WTC11 (cell line): ENCODE measurements around the gene RGS14. TPM values are rescaled to one million over a fixed set of nuclear protein-coding genes. Genes with fewer than 3 reads are reported as not detected.

Experiments used
- ATAC-seq: fragments of 200-7000 bp; cut with Tn5 transposase; 2 replicates; pipeline ENCODE4 v1.10.0; 2021; ENCODE audit warnings: mild to moderate bottlenecking, moderate library complexity
- CTCF ChIA-PET: fragments of 300-600 bp; sonication (Branson Sonifier 250); formaldehyde crosslinking; loops from one replicate; lab custom pipeline; 2021; ENCODE audit warnings: antibody characterized with exemption; lab: Charles Lee
- POLR2A ChIA-PET: fragments of 350-600 bp; sonication (Branson Sonifier 250); formaldehyde crosslinking; loops from one replicate; lab custom pipeline; 2021; ENCODE audit warnings: antibody characterized with exemption; lab: Charles Lee
- DNase-seq: peaks from one replicate; pipeline ENCODE4 v3.0.0; 2021; ENCODE audit warnings: low spot score
- H3K27ac Mint-ChIP-seq: 2 replicates; pipeline ENCODE4 v1.8.0; 2021; ENCODE audit warnings: mixed read lengths
- H3K27me3 Mint-ChIP-seq: 2 replicates; pipeline ENCODE4 v1.8.0; 2021; ENCODE audit warnings: low read depth, mild to moderate bottlenecking, moderate library complexity, mixed read lengths
- H3K36me3 Mint-ChIP-seq: 2 replicates; pipeline ENCODE4 v1.8.0; 2021; ENCODE audit warnings: mixed read lengths
- H3K4me1 Mint-ChIP-seq: 2 replicates; pipeline ENCODE4 v1.8.0; 2022; ENCODE audit warnings: mixed read lengths
- H3K4me3 Mint-ChIP-seq: 2 replicates; pipeline ENCODE4 v1.8.0; 2021; ENCODE audit warnings: mild to moderate bottlenecking, moderate library complexity, mixed read lengths
- H3K9me3 Mint-ChIP-seq: 2 replicates; pipeline ENCODE4 v1.8.0; 2021; ENCODE audit warnings: mixed read lengths
- JAZF1 ChIP-seq: fragments of 250-450 bp; sonication (Bioruptor Pico); IDR thresholded peaks from 2 replicates; pipeline ENCODE4 v1.9.0; 2021; ENCODE audit warnings: moderate library complexity, mild to moderate bottlenecking, inconsistent platforms
- MAX ChIP-seq: sonication (generic); formaldehyde crosslinking; IDR thresholded peaks from 2 replicates; pipeline ENCODE4 v1.8.0; 2022; ENCODE audit warnings: mild to moderate bottlenecking, missing genetic modification reagents
- NFYB ChIP-seq: sonication (generic); formaldehyde crosslinking; conservative IDR thresholded peaks from 2 replicates; pipeline ENCODE4 v1.8.0; 2022; ENCODE audit warnings: low read depth, missing genetic modification reagents
- NR1H2 ChIP-seq: sonication (generic); formaldehyde crosslinking; IDR thresholded peaks from 2 replicates; pipeline ENCODE4 v1.9.0; 2021; ENCODE audit warnings: mild to moderate bottlenecking, moderate library complexity, missing genetic modification reagents
- NR2C2 ChIP-seq: sonication (generic); formaldehyde crosslinking; IDR thresholded peaks from 2 replicates; pipeline ENCODE4 v1.8.0; 2022; ENCODE audit warnings: mild to moderate bottlenecking, missing genetic modification reagents
- RELA ChIP-seq: sonication (generic); formaldehyde crosslinking; IDR thresholded peaks from 2 replicates; pipeline ENCODE4 v1.8.1; 2022; ENCODE audit warnings: missing genetic modification reagents, mild to moderate bottlenecking, borderline replicate concordance
- SMAD4 ChIP-seq: sonication (generic); formaldehyde crosslinking; IDR thresholded peaks from 2 replicates; pipeline ENCODE4 v1.8.0; 2022; ENCODE audit warnings: mild to moderate bottlenecking, missing genetic modification reagents
- TEAD4 ChIP-seq: sonication (generic); formaldehyde crosslinking; IDR thresholded peaks from 2 replicates; pipeline ENCODE4 v1.8.0; 2022; ENCODE audit warnings: mild to moderate bottlenecking, missing genetic modification reagents
- ZNF396 ChIP-seq: fragments of 250-450 bp; sonication (Bioruptor Pico); IDR thresholded peaks from 2 replicates; pipeline ENCODE4 v1.8.0; 2021; ENCODE audit warnings: mild to moderate bottlenecking, moderate library complexity, borderline replicate concordance
- ZNF512 ChIP-seq: sonication (generic); formaldehyde crosslinking; IDR thresholded peaks from 2 replicates; pipeline ENCODE4 v1.8.1; 2022; ENCODE audit warnings: missing genetic modification reagents, borderline replicate concordance
- total RNA-seq: library from RNA; stranded (reverse); gene quantifications from 3 replicates; pipeline ENCODE4 v1.2.3, GENCODE V29; 2021
- TF ChIP-seq, protein P1 (sequence below): fragments of 250-450 bp; sonication (Bioruptor Pico); IDR thresholded peaks from 2 replicates; pipeline ENCODE4 v1.9.0; 2021; ENCODE audit warnings: mild to moderate bottlenecking
- TF ChIP-seq, protein P2 (sequence below): sonication (generic); formaldehyde crosslinking; IDR thresholded peaks from 2 replicates; pipeline ENCODE4 v1.8.0; 2023; ENCODE audit warnings: missing genetic modification reagents
- TF ChIP-seq, protein P3 (sequence below): sonication (generic); formaldehyde crosslinking; conservative IDR thresholded peaks from 2 replicates; pipeline ENCODE4 v1.8.1; 2022; ENCODE audit warnings: mild to moderate bottlenecking, missing genetic modification reagents
- TF ChIP-seq, protein P4 (sequence below): sonication (generic); formaldehyde crosslinking; IDR thresholded peaks from 2 replicates; pipeline ENCODE4 v1.8.0; 2023; ENCODE audit warnings: missing genetic modification reagents, mild to moderate bottlenecking, borderline replicate concordance
- TF ChIP-seq, protein P5 (sequence below): sonication (generic); formaldehyde crosslinking; IDR thresholded peaks from 2 replicates; pipeline ENCODE4 v1.8.1; 2023; ENCODE audit warnings: mild to moderate bottlenecking, moderate library complexity, missing genetic modification reagents
- TF ChIP-seq, protein P6 (sequence below): sonication (generic); formaldehyde crosslinking; IDR thresholded peaks from 2 replicates; pipeline ENCODE4 v1.8.0; 2022; ENCODE audit warnings: mild to moderate bottlenecking, missing genetic modification reagents
- TF ChIP-seq, protein P7 (sequence below): sonication (generic); formaldehyde crosslinking; IDR thresholded peaks from 2 replicates; pipeline ENCODE4 v1.8.1; 2022; ENCODE audit warnings: low read depth, missing genetic modification reagents, borderline replicate concordance

The RGS14 gene
- total RNA-seq, 1 experiment from 2014 or later = 74.6 TPM

DNA sequence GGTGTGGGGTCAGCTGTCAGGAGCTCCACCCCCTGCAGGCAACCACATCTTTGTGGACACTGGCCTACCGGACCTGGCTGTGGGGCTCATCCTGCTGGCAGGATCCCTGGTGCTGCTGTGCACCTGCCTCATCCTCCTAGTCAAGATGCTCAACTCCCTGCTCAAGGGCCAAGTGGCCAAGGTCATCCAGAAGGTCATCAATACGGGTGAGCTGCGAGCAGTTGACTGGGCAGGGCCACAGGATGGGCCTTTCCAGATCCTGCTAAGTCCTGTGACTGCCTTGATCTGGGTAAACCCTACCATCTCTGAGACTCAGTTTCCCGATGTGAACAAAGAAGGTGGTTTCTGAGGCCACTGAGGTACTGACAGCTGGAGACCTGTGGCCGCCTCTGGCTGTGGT is 36.3 kb downstream of the RGS14 start:
- peaks cover 20% of the 10 kb centered on the region for H3K27me3 Mint-ChIP-seq
- peaks cover 36% of the 10 kb centered on the region for H3K4me1 Mint-ChIP-seq
- no peaks in the 10 kb centered on the region for H3K36me3 Mint-ChIP-seq
- CTCF ChIA-PET = interaction anchor here (0.6 to 9.6 kb wide), 7 partner anchors 9 to 167 kb away, joined by 3 to 216 read pairs (median 5); partner anchors contain the start of gene PFN3
- H3K27ac Mint-ChIP-seq = no peak overlapping the region
- no peak for ATAC-seq
- no peak overlapping the region for H3K4me3 Mint-ChIP-seq
- TF ChIP-seq NR1H2 (CRISPR knock-in tag) = no peak
- no peak for TF ChIP-seq MAX
- TF ChIP-seq ZNF512 (CRISPR knock-in tag) = no peak
- TF ChIP-seq, protein P1, sequence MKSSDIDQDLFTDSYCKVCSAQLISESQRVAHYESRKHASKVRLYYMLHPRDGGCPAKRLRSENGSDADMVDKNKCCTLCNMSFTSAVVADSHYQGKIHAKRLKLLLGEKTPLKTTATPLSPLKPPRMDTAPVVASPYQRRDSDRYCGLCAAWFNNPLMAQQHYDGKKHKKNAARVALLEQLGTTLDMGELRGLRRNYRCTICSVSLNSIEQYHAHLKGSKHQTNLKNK (CRISPR knock-in tag) = no peak
- no peak for TF ChIP-seq TEAD4 (CRISPR knock-in tag)
- TF ChIP-seq, protein P2, sequence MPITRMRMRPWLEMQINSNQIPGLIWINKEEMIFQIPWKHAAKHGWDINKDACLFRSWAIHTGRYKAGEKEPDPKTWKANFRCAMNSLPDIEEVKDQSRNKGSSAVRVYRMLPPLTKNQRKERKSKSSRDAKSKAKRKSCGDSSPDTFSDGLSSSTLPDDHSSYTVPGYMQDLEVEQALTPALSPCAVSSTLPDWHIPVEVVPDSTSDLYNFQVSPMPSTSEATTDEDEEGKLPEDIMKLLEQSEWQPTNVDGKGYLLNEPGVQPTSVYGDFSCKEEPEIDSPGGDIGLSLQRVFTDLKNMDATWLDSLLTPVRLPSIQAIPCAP (CRISPR knock-in tag) = no peak
- TF ChIP-seq SMAD4 (CRISPR knock-in tag) = no peak
- TF ChIP-seq JAZF1 (CRISPR knock-in tag) = no peak
- TF ChIP-seq RELA (CRISPR knock-in tag) = no peak
- TF ChIP-seq, protein P3, sequence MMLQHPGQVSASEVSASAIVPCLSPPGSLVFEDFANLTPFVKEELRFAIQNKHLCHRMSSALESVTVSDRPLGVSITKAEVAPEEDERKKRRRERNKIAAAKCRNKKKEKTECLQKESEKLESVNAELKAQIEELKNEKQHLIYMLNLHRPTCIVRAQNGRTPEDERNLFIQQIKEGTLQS (CRISPR knock-in tag) = no peak
- no peak for TF ChIP-seq ZNF396 (CRISPR knock-in tag)
- no peak for TF ChIP-seq NR2C2 (CRISPR knock-in tag)
- TF ChIP-seq NFYB (CRISPR knock-in tag) = no peak
- TF ChIP-seq, protein P4, sequence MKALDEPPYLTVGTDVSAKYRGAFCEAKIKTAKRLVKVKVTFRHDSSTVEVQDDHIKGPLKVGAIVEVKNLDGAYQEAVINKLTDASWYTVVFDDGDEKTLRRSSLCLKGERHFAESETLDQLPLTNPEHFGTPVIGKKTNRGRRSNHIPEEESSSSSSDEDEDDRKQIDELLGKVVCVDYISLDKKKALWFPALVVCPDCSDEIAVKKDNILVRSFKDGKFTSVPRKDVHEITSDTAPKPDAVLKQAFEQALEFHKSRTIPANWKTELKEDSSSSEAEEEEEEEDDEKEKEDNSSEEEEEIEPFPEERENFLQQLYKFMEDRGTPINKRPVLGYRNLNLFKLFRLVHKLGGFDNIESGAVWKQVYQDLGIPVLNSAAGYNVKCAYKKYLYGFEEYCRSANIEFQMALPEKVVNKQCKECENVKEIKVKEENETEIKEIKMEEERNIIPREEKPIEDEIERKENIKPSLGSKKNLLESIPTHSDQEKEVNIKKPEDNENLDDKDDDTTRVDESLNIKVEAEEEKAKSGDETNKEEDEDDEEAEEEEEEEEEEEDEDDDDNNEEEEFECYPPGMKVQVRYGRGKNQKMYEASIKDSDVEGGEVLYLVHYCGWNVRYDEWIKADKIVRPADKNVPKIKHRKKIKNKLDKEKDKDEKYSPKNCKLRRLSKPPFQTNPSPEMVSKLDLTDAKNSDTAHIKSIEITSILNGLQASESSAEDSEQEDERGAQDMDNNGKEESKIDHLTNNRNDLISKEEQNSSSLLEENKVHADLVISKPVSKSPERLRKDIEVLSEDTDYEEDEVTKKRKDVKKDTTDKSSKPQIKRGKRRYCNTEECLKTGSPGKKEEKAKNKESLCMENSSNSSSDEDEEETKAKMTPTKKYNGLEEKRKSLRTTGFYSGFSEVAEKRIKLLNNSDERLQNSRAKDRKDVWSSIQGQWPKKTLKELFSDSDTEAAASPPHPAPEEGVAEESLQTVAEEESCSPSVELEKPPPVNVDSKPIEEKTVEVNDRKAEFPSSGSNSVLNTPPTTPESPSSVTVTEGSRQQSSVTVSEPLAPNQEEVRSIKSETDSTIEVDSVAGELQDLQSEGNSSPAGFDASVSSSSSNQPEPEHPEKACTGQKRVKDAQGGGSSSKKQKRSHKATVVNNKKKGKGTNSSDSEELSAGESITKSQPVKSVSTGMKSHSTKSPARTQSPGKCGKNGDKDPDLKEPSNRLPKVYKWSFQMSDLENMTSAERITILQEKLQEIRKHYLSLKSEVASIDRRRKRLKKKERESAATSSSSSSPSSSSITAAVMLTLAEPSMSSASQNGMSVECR (CRISPR knock-in tag) = no peak
- TF ChIP-seq, protein P5, sequence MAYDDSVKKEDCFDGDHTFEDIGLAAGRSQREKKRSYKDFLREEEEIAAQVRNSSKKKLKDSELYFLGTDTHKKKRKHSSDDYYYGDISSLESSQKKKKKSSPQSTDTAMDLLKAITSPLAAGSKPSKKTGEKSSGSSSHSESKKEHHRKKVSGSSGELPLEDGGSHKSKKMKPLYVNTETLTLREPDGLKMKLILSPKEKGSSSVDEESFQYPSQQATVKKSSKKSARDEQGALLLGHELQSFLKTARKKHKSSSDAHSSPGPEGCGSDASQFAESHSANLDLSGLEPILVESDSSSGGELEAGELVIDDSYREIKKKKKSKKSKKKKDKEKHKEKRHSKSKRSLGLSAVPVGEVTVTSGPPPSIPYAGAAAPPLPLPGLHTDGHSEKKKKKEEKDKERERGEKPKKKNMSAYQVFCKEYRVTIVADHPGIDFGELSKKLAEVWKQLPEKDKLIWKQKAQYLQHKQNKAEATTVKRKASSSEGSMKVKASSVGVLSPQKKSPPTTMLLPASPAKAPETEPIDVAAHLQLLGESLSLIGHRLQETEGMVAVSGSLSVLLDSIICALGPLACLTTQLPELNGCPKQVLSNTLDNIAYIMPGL = no peak
- TF ChIP-seq, protein P6, sequence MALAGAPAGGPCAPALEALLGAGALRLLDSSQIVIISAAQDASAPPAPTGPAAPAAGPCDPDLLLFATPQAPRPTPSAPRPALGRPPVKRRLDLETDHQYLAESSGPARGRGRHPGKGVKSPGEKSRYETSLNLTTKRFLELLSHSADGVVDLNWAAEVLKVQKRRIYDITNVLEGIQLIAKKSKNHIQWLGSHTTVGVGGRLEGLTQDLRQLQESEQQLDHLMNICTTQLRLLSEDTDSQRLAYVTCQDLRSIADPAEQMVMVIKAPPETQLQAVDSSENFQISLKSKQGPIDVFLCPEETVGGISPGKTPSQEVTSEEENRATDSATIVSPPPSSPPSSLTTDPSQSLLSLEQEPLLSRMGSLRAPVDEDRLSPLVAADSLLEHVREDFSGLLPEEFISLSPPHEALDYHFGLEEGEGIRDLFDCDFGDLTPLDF (CRISPR knock-in tag) = no peak
- TF ChIP-seq, protein P7, sequence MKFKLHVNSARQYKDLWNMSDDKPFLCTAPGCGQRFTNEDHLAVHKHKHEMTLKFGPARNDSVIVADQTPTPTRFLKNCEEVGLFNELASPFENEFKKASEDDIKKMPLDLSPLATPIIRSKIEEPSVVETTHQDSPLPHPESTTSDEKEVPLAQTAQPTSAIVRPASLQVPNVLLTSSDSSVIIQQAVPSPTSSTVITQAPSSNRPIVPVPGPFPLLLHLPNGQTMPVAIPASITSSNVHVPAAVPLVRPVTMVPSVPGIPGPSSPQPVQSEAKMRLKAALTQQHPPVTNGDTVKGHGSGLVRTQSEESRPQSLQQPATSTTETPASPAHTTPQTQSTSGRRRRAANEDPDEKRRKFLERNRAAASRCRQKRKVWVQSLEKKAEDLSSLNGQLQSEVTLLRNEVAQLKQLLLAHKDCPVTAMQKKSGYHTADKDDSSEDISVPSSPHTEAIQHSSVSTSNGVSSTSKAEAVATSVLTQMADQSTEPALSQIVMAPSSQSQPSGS = no peak
- TF ChIP-seq, all 79 proteins: peak for 0
- POLR2A ChIA-PET = interaction anchor here (0.6 to 1.5 kb wide), 3 partner anchors 9 to 64 kb away, joined by 3 to 6 read pairs (median 4); no protein-coding TSS in a partner anchor
- H3K9me3 Mint-ChIP-seq = no peaks in the 10 kb centered on the region
- DNase-seq = no peak
